NCI-H345 (cell line): Measurements from ENCODE around the gene MAP3K12.
"Not testable (repeated sequence)": the region's sequence is repeated elsewhere in the genome, so short reads cannot be mapped to it uniquely, and the experiment has no call there.

Source experiments
- DNase-seq: peaks from one replicate; lab custom pipeline; 2025; lab: John Stamatoyannopoulos, UW

The MAP3K12 gene

GRCh38 chr12:53466640-53467039 is 32.6 kb downstream of the MAP3K12 start:
- no peak for DNase-seq

- DNase-seq, result no peak
Measured at GRCh38 chr12:53465679-53466078, 33.6 kb downstream of the MAP3K12 start.

- no peak for DNase-seq
Measured at GRCh38 chr12:53464685-53465418, 34.4 kb downstream of the MAP3K12 start.

- no peak for DNase-seq
Measured at GRCh38 chr12:53463802-53464560, 35.3 kb downstream of the MAP3K12 start.

- DNase-seq, result no peak
Measured at GRCh38 chr12:53462935-53463334, 36.3 kb downstream of the MAP3K12 start.

GRCh38 chr12:53461591-53461990 is 37.7 kb downstream of the MAP3K12 start:
- DNase-seq, result no peak

- no peak for DNase-seq
Measured at GRCh38 chr12:53461059-53461458, 38.2 kb downstream of the MAP3K12 start.

- DNase-seq, result no peak
Measured at GRCh38 chr12:53459097-53459496, 40.2 kb downstream of the MAP3K12 start.

GRCh38 chr12:53456654-53457366 is 42.4 kb downstream of the MAP3K12 start:
- DNase-seq, result no peak

- DNase-seq, result no peak
Measured at GRCh38 chr12:53454707-53455106, 44.6 kb downstream of the MAP3K12 start.

- no peak for DNase-seq
Measured at GRCh38 chr12:53453953-53454640, 45.2 kb downstream of the MAP3K12 start.

GRCh38 chr12:53452159-53453077 is 46.8 kb downstream of the MAP3K12 start:
- peak; percentile 77 for DNase-seq

GRCh38 chr12:53451661-53452158 is 47.5 kb downstream of the MAP3K12 start, which contains the start of gene PCBP2:
Gene PCBP2, plus strand, starts transcription at chr12:53452102. Its CDS starts 2,699 bp downstream, at chr12:53454801.
- peak; percentile 99 for DNase-seq

- DNase-seq, result no peak
Measured at GRCh38 chr12:53450936-53451335, 48.3 kb downstream of the MAP3K12 start.

- not testable (repeated sequence) for DNase-seq
Measured at GRCh38 chr12:53444593-53445325, 54.5 kb downstream of the MAP3K12 start.

GRCh38 chr12:53443955-53444354 is 55.3 kb downstream of the MAP3K12 start:
- DNase-seq, result no peak

- DNase-seq, result peak; percentile 99
Measured at GRCh38 chr12:53441040-53441833, 58.0 kb downstream of the MAP3K12 start, which contains the start of gene PRR13. Gene PRR13, plus strand, starts transcription at chr12:53441734. Its CDS starts 981 bp downstream, at chr12:53442715.

GRCh38 chr12:53439582-53439981 is 59.7 kb downstream of the MAP3K12 start:
- not testable (repeated sequence) for DNase-seq

GRCh38 chr12:53435326-53435725 is 63.9 kb downstream of the MAP3K12 start:
- DNase-seq, result not testable (repeated sequence)
